Kidney (tissue), 14 donors: Measurements from ENCODE around the gene FRAS1. TPM values are rescaled to one million over a fixed set of nuclear protein-coding genes. Genes with fewer than 3 reads are reported as not detected.

Experiments
- DNase-seq, 5 donors: peaks; one replicate each; pipeline ENCODE4 v3.0.0-alpha.2; 2013 to 2020
- FAIRE-seq: peaks from 2 replicates; lab custom pipeline; 2012; peaks lifted over from hg19 to GRCh38; lab: Jason Lieb, UNC
- H3K27ac ChIP-seq, 2 donors: one replicate each; pipeline ENCODE4 v1.7.0; 2013; ENCODE audit warnings: low read depth in 2 of 2, low read length in 2 of 2, inconsistent platforms in 1 of 2
- H3K27me3 ChIP-seq: one replicate; pipeline ENCODE4 v1.7.1; 2013; ENCODE audit warnings: low read length, inconsistent platforms; ENCODE audit not compliant: control insufficient read depth, insufficient read depth
- H3K36me3 ChIP-seq, 3 donors: one replicate each; pipeline versions ENCODE4 v1.7.0 to v1.7.1; 2013; ENCODE audit warnings: low read length in 3 of 3, control low read depth in 1 of 3, inconsistent platforms in 1 of 3; ENCODE audit not compliant: insufficient read depth in 3 of 3, control insufficient read depth in 2 of 3
- H3K4me1 ChIP-seq, 3 donors: one replicate each; pipeline versions ENCODE4 v1.7.0 to v1.7.1; 2013; ENCODE audit warnings: low read length in 3 of 3, inconsistent platforms in 1 of 3, low read depth in 1 of 3; ENCODE audit not compliant: control insufficient read depth in 2 of 3, insufficient read depth in 2 of 3
- H3K4me3 ChIP-seq, 3 donors: one replicate each; pipeline versions ENCODE4 v1.7.0 to v1.8.1; 2013; ENCODE audit warnings: low read length in 3 of 3, control low read depth in 1 of 3, inconsistent platforms in 1 of 3
- H3K9ac ChIP-seq, 3 donors: one replicate each; pipeline versions ENCODE4 v1.7.0 to v1.7.1; 2013; ENCODE audit warnings: low read length in 3 of 3, control low read depth in 1 of 3, inconsistent platforms in 1 of 3
- H3K9me3 ChIP-seq, 3 donors: one replicate each; pipeline versions ENCODE4 v1.7.0 to v1.7.1; 2013; ENCODE audit warnings: low read length in 3 of 3, control low read depth in 1 of 3, inconsistent platforms in 1 of 3; ENCODE audit not compliant: control insufficient read depth in 2 of 3, insufficient read depth in 1 of 3
- intact Hi-C: fragments of 100-400 bp; cut with DNase I; formaldehyde crosslinking; loops from one replicate; pipeline ENCODE4 v1.11.1; 2022
- polyA plus RNA-seq: library from polyadenylated mRNA; stranded (reverse); fragments of 350-450 nt; fragmentation: Illumina TruSeq; extraction: RNeasy Lipid Tissue Mini Kit (QIAGEN cat#74804); gene quantifications from one replicate; pipeline ENCODE4 v1.2.3, GENCODE V29; 2014; ENCODE audit warnings: low read depth, low replicate concordance; ENCODE audit not compliant: insufficient read depth
- total RNA-seq: library from RNA; stranded (reverse); fragmentation: NEBNext Ultra II Directional; extraction: Animal tissue kit (Norgen Biotek cat#: 25700); gene quantifications from one replicate; pipeline ENCODE4 v1.2.1, GENCODE V29; 2021
- TF ChIP-seq, protein P1 (sequence below): IDR thresholded peaks from 3 replicates; pipeline ENCODE4 v1.5.1; 2012; ENCODE audit warnings: mild to moderate bottlenecking, moderate library complexity, borderline replicate concordance; ENCODE audit not compliant: insufficient read depth; ENCODE audit errors: extremely low read depth
- donor health status: control.
- donor health status: control.
- donor health status: control.
- donor health status: control.
- donor health status: control.
- donor health status: DM: yes; HTN: yes; CAD: no.
- donor health status: Normal renal cell carcinoma (clear cell type).

Gene FRAS1
- total and polyA plus RNA-seq, 2 donors from 2014 or later, result 6.5 to 31.5 TPM

DNA sequence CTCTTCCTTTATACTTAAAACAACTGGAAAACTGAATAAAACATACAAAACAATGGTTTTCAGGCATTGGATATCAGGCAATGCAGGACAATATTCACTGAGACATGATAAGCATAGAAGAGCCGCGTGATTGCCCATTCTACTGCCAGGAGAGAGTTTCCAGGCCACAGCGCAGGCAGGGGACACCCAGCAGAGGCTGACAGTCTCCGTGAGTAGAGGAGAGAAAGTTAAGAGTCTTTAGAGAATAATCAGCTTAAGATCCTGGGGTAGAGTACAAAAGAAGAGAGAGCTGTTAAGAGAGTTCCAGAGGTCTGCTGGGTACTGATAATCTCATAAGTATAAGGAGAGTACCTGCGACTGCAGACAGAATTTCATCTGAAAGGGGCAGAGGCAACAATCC, 18.4 kb upstream of the FRAS1 start:
- no peak overlapping the region for H3K27ac ChIP-seq
- H3K4me1 ChIP-seq, result no peaks in the 10 kb centered on the region
- no peaks in the 10 kb centered on the region for H3K36me3 ChIP-seq
- no peak overlapping the region for H3K4me3 ChIP-seq
- DNase-seq (no peak), FAIRE-seq (no peak)
- H3K9ac ChIP-seq, result no peak overlapping the region
- no peaks in the 10 kb centered on the region for H3K9me3 ChIP-seq
- TF ChIP-seq, protein P1, sequence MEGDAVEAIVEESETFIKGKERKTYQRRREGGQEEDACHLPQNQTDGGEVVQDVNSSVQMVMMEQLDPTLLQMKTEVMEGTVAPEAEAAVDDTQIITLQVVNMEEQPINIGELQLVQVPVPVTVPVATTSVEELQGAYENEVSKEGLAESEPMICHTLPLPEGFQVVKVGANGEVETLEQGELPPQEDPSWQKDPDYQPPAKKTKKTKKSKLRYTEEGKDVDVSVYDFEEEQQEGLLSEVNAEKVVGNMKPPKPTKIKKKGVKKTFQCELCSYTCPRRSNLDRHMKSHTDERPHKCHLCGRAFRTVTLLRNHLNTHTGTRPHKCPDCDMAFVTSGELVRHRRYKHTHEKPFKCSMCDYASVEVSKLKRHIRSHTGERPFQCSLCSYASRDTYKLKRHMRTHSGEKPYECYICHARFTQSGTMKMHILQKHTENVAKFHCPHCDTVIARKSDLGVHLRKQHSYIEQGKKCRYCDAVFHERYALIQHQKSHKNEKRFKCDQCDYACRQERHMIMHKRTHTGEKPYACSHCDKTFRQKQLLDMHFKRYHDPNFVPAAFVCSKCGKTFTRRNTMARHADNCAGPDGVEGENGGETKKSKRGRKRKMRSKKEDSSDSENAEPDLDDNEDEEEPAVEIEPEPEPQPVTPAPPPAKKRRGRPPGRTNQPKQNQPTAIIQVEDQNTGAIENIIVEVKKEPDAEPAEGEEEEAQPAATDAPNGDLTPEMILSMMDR, result no peak
- intact Hi-C loops, result no loop called here
- H3K27me3 ChIP-seq, result no peaks in the 10 kb centered on the region

GRCh38 chr4:78039678-78040077, 17.4 kb upstream of the FRAS1 start:
- no peak for FAIRE-seq
- H3K36me3 ChIP-seq, result no peaks in the 10 kb centered on the region

DNA sequence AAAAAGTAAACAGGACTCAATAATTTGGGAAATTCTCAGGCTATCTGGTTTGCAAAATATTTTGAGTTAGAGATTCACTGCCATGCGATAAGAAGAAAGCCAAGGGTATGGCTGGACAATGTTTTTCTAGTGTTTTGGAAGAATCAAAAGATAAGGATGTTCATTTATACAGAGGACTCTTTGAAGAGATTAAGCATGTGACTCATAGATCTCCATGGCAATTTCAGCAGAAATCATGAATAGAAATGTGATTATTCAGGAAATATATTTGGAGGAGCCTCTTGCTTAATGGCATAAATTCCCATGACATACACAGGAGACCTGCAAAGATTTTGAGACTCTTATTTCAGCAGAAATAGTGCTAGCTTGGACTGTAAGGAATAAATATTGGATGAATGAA, 16.7 kb upstream of the FRAS1 start:
- no peak for DNase-seq
- intact Hi-C loops, result no loop called here
- no peaks in the 10 kb centered on the region for H3K4me1 ChIP-seq
- H3K36me3 ChIP-seq, result no peaks in the 10 kb centered on the region
- no peak overlapping the region for H3K9ac ChIP-seq
- no peak overlapping the region for H3K4me3 ChIP-seq
- no peak overlapping the region for H3K27ac ChIP-seq
- no peaks in the 10 kb centered on the region for H3K9me3 ChIP-seq
- no peaks in the 10 kb centered on the region for H3K27me3 ChIP-seq
- TF ChIP-seq, protein P1, result no peak
- FAIRE-seq, result no peak

More at GRCh38 chr4:78039678-78040077, 17.4 kb upstream of the FRAS1 start:
- Histone ChIP-seq H3K9ac (no peak overlapping the region), H3K4me3 (no peak overlapping the region), H3K27ac (no peak overlapping the region), H3K27me3 (no peaks in the 10 kb centered on the region), H3K9me3 (no peaks in the 10 kb centered on the region), H3K4me1 (no peaks in the 10 kb centered on the region)
- TF ChIP-seq, protein P1, result no peak
- intact Hi-C loops, result no loop called here
- no peak for DNase-seq

GRCh38 chr4:78047366-78047765, 9.8 kb upstream of the FRAS1 start:
- H3K9me3 ChIP-seq, result no peaks in the 10 kb centered on the region
- H3K36me3 ChIP-seq, result no peaks in the 10 kb centered on the region
- no peaks in the 10 kb centered on the region for H3K4me1 ChIP-seq
- no peak overlapping the region for H3K9ac ChIP-seq
- H3K27me3 ChIP-seq, result no peaks in the 10 kb centered on the region
- DNase-seq, result no peak
- TF ChIP-seq, protein P1, result no peak
- no peak overlapping the region for H3K4me3 ChIP-seq
- no peak for FAIRE-seq
- no peak overlapping the region for H3K27ac ChIP-seq
- intact Hi-C loops, result no loop called here
